K562 (cell line): ENCODE measurements around the gene ORMDL3. TPM values are rescaled to one million over a fixed set of nuclear protein-coding genes. Genes with fewer than 3 reads are reported as not detected.

Experiments
- BCOR ChIP-seq: fragments of 450-650 bp; IDR thresholded peaks from 2 replicates; pipeline ENCODE4 v1.6.1; 2016
- CBFA2T3 ChIP-seq: fragments of 450-650 bp; IDR thresholded peaks from 2 replicates; pipeline ENCODE4 v1.6.1; 2017
- CCAR2 ChIP-seq: fragments of 200-400 bp; formaldehyde crosslinking; IDR thresholded peaks from 2 replicates; pipeline ENCODE4 v1.6.1; 2017; ENCODE audit warnings: mild to moderate bottlenecking, low read depth, low read length
- CHD4 ChIP-seq: fragments of 200-600 bp; sonication (generic); IDR thresholded peaks from 3 replicates; pipeline ENCODE4 v1.6.1; 2012; ENCODE audit warnings: low read depth, mild to moderate bottlenecking, mixed read lengths, low read length, inconsistent platforms; ENCODE audit not compliant: insufficient read depth, insufficient replicate concordance, poor library complexity, severe bottlenecking
- ESRRA ChIP-seq: fragments of 450-650 bp; IDR thresholded peaks from 2 replicates; pipeline ENCODE4 v1.6.1; 2014; ENCODE audit warnings: low read depth, mild to moderate bottlenecking, moderate library complexity, borderline replicate concordance
- GTF2E2 ChIP-seq: fragments of 200-800 bp; sonication (Bioruptor generic); IDR thresholded peaks from 2 replicates; pipeline ENCODE4 v1.6.1; 2016; ENCODE audit warnings: missing genetic modification characterization, missing compliant biosample characterization
- MBD2 ChIP-seq: sonication (generic); IDR thresholded peaks from 2 replicates; pipeline ENCODE4 v1.6.1; 2016; ENCODE audit warnings: low read depth, borderline replicate concordance
- MCM5 ChIP-seq: fragments of 450-650 bp; IDR thresholded peaks from 2 replicates; pipeline ENCODE4 v1.6.1; 2016; ENCODE audit warnings: low read depth
- POLR2G ChIP-seq: fragments of 200-400 bp; formaldehyde crosslinking; IDR thresholded peaks from 2 replicates; pipeline ENCODE4 v1.6.1; 2017; ENCODE audit warnings: low read depth, mild to moderate bottlenecking, antibody characterized with exemption, low read length, moderate library complexity
- PTRF ChIP-seq: fragments of 450-650 bp; IDR thresholded peaks from 2 replicates; pipeline ENCODE4 v1.6.1; 2016; ENCODE audit warnings: mild to moderate bottlenecking, missing genetic modification characterization, missing compliant biosample characterization
- RBBP5 ChIP-seq: fragments of 200-600 bp; sonication (generic); IDR thresholded peaks from 2 replicates; pipeline ENCODE4 v1.6.1; 2012; ENCODE audit warnings: borderline replicate concordance, mild to moderate bottlenecking, low read length, control low read depth, inconsistent platforms; ENCODE audit not compliant: insufficient read depth, poor library complexity, severe bottlenecking
- SIN3A ChIP-seq, 2 experiments: fragments of 150-350 bp in 1 of 2; IDR thresholded peaks; 2 replicates each; pipeline ENCODE4 v1.6.1; 2011 to 2016; ENCODE audit warnings: borderline replicate concordance in 2 of 2, low read depth in 2 of 2, low read length in 2 of 2, mild to moderate bottlenecking in 2 of 2, moderate library complexity in 2 of 2; ENCODE audit not compliant: control insufficient read depth in 1 of 2
- TAF7 ChIP-seq: fragments of 450-650 bp; IDR thresholded peaks from 2 replicates; pipeline ENCODE4 v1.6.1; 2016; ENCODE audit warnings: missing genetic modification characterization, missing compliant biosample characterization
- XRCC4 ChIP-seq: IDR thresholded peaks from one replicate; pipeline ENCODE4 v1.6.1; 2011; ENCODE audit not compliant: insufficient read depth, insufficient read length; ENCODE audit errors: extremely low read depth
- XRCC5 ChIP-seq: fragments of 200-400 bp; formaldehyde crosslinking; IDR thresholded peaks from 2 replicates; pipeline ENCODE4 v1.6.1; 2017; ENCODE audit warnings: low read depth, mild to moderate bottlenecking, low read length
- ZNF57 ChIP-seq: fragments of 450-650 bp; formaldehyde crosslinking; IDR thresholded peaks from 2 replicates; pipeline ENCODE4 v1.4.0; 2020; ENCODE audit warnings: mild to moderate bottlenecking, moderate library complexity
- ZNF696 ChIP-seq: fragments of 250-450 bp; sonication (Bioruptor Pico); conservative IDR thresholded peaks from 2 replicates; pipeline ENCODE4 v1.4.0; 2020; ENCODE audit warnings: mild to moderate bottlenecking, moderate library complexity
- polyA plus RNA-seq, 8 experiments: library from polyadenylated mRNA; depleted of rRNA in 4 of 8; stranded (reverse) in 5 of 8; unstranded in 3 of 8; fragments of >200 nt; fragmentation: Nextera tagmentation in 2 of 8; fragmentation: Illumina TruSeq in 1 of 8; extraction: Ambion mirVana in 2 of 8; extraction: Trizol in 1 of 8; gene quantifications; 2 replicates each; pipeline versions ENCODE4 v1.2.1 to v1.2.3, GENCODE V29; 2011 to 2014; ENCODE audit warnings: inconsistent platforms in 1 of 8, missing spikeins in 1 of 8
- total RNA-seq, 7 experiments: library from RNA; depleted of rRNA in 6 of 7; stranded (reverse); fragments of >200 nt in 6 of 7; fragmentation: Illumina TruSeq in 2 of 7; extraction: Trizol in 2 of 7; gene quantifications; 2 replicates each; pipeline versions ENCODE4 v1.2.1 to v1.2.3, GENCODE V29; 2011 to 2021; ENCODE audit warnings: low replicate concordance in 1 of 7
- TF ChIP-seq, protein P1 (sequence below): fragments of 200-800 bp; sonication (Bioruptor generic); IDR thresholded peaks from 2 replicates; pipeline ENCODE4 v1.6.1; 2017; ENCODE audit warnings: missing genetic modification characterization, missing compliant biosample characterization
- TF ChIP-seq, protein P2 (sequence below): fragments of 450-650 bp; IDR thresholded peaks from 2 replicates; pipeline ENCODE4 v1.6.1; 2016; ENCODE audit warnings: missing biosample characterization, missing genetic modification characterization
- TF ChIP-seq, protein P3 (sequence below): fragments of 200-800 bp; sonication (Bioruptor generic); IDR thresholded peaks from 2 replicates; pipeline ENCODE4 v1.6.1; 2017; ENCODE audit warnings: missing genetic modification characterization, missing compliant biosample characterization
- TF ChIP-seq, protein P4 (sequence below): IDR thresholded peaks from 2 replicates; pipeline ENCODE4 v1.6.1; 2016; ENCODE audit warnings: missing genetic modification characterization, missing compliant biosample characterization
- TF ChIP-seq, protein P5 (sequence below): fragments of 250-450 bp; sonication (Bioruptor Pico); IDR thresholded peaks from 2 replicates; pipeline ENCODE4 v1.8.0; 2021; ENCODE audit warnings: mild to moderate bottlenecking, moderate library complexity

The ORMDL3 gene
- total and polyA plus RNA-seq, 9 of the 15 experiments (the other 6 are each of a cell fraction or from before 2014, with no cell fraction given): 2.7 to 57.4 (median 27.1) TPM

DNA sequence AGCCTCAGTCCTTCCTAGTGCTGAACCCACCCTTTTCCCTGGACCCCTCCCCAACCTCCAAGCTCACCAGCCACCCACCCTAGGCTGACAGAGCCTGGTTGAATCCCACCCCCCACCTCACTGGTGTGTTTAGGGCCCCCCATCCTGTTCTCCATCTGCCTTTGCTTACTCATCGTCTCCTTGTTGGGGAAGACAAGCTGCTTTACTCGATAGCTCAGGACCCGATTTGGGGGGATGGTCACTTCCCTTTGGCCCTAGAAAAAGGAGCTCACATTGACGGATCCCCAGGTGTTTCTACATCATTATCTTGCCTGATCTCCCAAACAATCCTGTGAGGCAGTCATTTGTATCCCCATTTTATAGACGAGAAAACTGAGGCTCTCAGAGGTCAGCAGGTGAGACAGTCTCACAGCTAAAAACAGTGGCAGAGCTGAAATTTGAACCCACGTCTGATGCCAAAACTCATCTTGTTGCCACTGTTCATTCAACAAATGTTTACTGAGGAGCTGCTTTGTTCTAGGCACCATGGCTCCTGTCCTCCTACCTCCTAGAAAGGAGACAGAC lies 18.5 kb downstream of the ORMDL3 start (continued):
- TF ChIP-seq, protein P1, sequence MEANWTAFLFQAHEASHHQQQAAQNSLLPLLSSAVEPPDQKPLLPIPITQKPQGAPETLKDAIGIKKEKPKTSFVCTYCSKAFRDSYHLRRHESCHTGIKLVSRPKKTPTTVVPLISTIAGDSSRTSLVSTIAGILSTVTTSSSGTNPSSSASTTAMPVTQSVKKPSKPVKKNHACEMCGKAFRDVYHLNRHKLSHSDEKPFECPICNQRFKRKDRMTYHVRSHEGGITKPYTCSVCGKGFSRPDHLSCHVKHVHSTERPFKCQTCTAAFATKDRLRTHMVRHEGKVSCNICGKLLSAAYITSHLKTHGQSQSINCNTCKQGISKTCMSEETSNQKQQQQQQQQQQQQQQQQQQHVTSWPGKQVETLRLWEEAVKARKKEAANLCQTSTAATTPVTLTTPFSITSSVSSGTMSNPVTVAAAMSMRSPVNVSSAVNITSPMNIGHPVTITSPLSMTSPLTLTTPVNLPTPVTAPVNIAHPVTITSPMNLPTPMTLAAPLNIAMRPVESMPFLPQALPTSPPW (CRISPR knock-in tag): no peak
- TF ChIP-seq XRCC5 (no peak), RBBP5 (no peak), CCAR2 (no peak), XRCC4 (no peak), PTRF (tag) (no peak), CHD4 (no peak), SIN3A (IDR thresholded peaks at IDR 0.05; ENCODE audit: borderline replicate concordance in 2 of 2, control insufficient read depth in 1 of 2, low read depth in 2 of 2, low read length in 2 of 2) (no peak), MBD2 (no peak), CBFA2T3 (peak; percentile 27; the same call in 1 of the 2 replicates), TAF7 (tag) (no peak), ZNF57 (CRISPR knock-in tag) (no peak), ESRRA (peak; percentile 88), BCOR (peak; percentile 80), GTF2E2 (tag) (no peak), MCM5 (no peak), ZNF696 (CRISPR knock-in tag) (no peak), POLR2G (no peak)
- TF ChIP-seq, protein P2, sequence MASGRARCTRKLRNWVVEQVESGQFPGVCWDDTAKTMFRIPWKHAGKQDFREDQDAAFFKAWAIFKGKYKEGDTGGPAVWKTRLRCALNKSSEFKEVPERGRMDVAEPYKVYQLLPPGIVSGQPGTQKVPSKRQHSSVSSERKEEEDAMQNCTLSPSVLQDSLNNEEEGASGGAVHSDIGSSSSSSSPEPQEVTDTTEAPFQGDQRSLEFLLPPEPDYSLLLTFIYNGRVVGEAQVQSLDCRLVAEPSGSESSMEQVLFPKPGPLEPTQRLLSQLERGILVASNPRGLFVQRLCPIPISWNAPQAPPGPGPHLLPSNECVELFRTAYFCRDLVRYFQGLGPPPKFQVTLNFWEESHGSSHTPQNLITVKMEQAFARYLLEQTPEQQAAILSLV: no peak
- TF ChIP-seq, protein P3, sequence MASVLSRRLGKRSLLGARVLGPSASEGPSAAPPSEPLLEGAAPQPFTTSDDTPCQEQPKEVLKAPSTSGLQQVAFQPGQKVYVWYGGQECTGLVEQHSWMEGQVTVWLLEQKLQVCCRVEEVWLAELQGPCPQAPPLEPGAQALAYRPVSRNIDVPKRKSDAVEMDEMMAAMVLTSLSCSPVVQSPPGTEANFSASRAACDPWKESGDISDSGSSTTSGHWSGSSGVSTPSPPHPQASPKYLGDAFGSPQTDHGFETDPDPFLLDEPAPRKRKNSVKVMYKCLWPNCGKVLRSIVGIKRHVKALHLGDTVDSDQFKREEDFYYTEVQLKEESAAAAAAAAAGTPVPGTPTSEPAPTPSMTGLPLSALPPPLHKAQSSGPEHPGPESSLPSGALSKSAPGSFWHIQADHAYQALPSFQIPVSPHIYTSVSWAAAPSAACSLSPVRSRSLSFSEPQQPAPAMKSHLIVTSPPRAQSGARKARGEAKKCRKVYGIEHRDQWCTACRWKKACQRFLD: no peak
- TF ChIP-seq, protein P4, sequence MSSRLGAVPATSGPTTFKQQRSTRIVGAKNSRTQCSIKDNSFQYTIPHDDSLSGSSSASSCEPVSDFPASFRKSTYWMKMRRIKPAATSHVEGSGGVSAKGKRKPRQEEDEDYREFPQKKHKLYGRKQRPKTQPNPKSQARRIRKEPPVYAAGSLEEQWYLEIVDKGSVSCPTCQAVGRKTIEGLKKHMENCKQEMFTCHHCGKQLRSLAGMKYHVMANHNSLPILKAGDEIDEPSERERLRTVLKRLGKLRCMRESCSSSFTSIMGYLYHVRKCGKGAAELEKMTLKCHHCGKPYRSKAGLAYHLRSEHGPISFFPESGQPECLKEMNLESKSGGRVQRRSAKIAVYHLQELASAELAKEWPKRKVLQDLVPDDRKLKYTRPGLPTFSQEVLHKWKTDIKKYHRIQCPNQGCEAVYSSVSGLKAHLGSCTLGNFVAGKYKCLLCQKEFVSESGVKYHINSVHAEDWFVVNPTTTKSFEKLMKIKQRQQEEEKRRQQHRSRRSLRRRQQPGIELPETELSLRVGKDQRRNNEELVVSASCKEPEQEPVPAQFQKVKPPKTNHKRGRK (tag): no peak
- TF ChIP-seq, protein P5, sequence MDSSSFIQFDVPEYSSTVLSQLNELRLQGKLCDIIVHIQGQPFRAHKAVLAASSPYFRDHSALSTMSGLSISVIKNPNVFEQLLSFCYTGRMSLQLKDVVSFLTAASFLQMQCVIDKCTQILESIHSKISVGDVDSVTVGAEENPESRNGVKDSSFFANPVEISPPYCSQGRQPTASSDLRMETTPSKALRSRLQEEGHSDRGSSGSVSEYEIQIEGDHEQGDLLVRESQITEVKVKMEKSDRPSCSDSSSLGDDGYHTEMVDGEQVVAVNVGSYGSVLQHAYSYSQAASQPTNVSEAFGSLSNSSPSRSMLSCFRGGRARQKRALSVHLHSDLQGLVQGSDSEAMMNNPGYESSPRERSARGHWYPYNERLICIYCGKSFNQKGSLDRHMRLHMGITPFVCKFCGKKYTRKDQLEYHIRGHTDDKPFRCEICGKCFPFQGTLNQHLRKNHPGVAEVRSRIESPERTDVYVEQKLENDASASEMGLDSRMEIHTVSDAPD (CRISPR knock-in tag): no peak
